K562 (cell line): ENCODE measurements around the gene BCL11A. TPM values are rescaled to one million over a fixed set of nuclear protein-coding genes. Genes with fewer than 3 reads are reported as not detected.

Experiments
- CCAR2 ChIP-seq: fragments of 200-400 bp; formaldehyde crosslinking; IDR thresholded peaks from 2 replicates; pipeline ENCODE4 v1.6.1; 2017; ENCODE audit warnings: mild to moderate bottlenecking, low read depth, low read length
- CREB3L1 ChIP-seq: fragments of 450-650 bp; IDR thresholded peaks from 2 replicates; pipeline ENCODE4 v1.6.1; 2014; ENCODE audit warnings: low read depth, mild to moderate bottlenecking, moderate library complexity, borderline replicate concordance
- FOXK2 ChIP-seq, 2 experiments: fragments of 450-650 bp; IDR thresholded peaks in 1 of 2; conservative IDR thresholded peaks in 1 of 2; 2 replicates each; pipeline ENCODE4 v1.6.1; 2016; ENCODE audit warnings: low read depth in 2 of 2, mild to moderate bottlenecking in 1 of 2
- GABPB1 ChIP-seq: sonication (generic); formaldehyde crosslinking; IDR thresholded peaks from 2 replicates; pipeline ENCODE4 v1.8.0; 2022; ENCODE audit warnings: mild to moderate bottlenecking, missing genetic modification reagents
- HNRNPH1 ChIP-seq: fragments of 200-400 bp; formaldehyde crosslinking; optimal IDR thresholded peaks from 2 replicates; pipeline ENCODE3; 2017; ENCODE audit warnings: low read depth, mild to moderate bottlenecking, low read length, moderate library complexity
- JUNB ChIP-seq: fragments of 450-650 bp; formaldehyde crosslinking; conservative IDR thresholded peaks from 2 replicates; pipeline ENCODE4 v1.4.0; 2020; ENCODE audit warnings: mild to moderate bottlenecking
- MYC ChIP-seq, 2 experiments: fragments of 250-450 bp in 1 of 2; sonication (Bioruptor Pico) in 1 of 2; IDR thresholded peaks; 2 replicates each; pipeline versions ENCODE4 v1.5.1 to v1.6.1; 2012 to 2021; ENCODE audit warnings: low read depth in 2 of 2, borderline replicate concordance in 1 of 2, improper control_type of control experiment in 1 of 2, low read length in 1 of 2, mild to moderate bottlenecking in 1 of 2, moderate library complexity in 1 of 2
- PHB2 ChIP-seq: fragments of 450-650 bp; IDR thresholded peaks from 2 replicates; pipeline ENCODE4 v1.6.1; 2017; ENCODE audit warnings: low read depth
- ZNF263 ChIP-seq: sonication (generic); formaldehyde crosslinking; IDR thresholded peaks from 2 replicates; pipeline ENCODE4 v1.8.0; 2022; ENCODE audit warnings: mild to moderate bottlenecking, missing genetic modification reagents, borderline replicate concordance
- polyA plus RNA-seq, 8 experiments: library from polyadenylated mRNA; depleted of rRNA in 4 of 8; stranded (reverse) in 5 of 8; unstranded in 3 of 8; fragments of >200 nt; fragmentation: Nextera tagmentation in 2 of 8; fragmentation: Illumina TruSeq in 1 of 8; extraction: Ambion mirVana in 2 of 8; extraction: Trizol in 1 of 8; gene quantifications; 2 replicates each; pipeline versions ENCODE4 v1.2.1 to v1.2.3, GENCODE V29; 2011 to 2014; ENCODE audit warnings: inconsistent platforms in 1 of 8, missing spikeins in 1 of 8
- total RNA-seq, 7 experiments: library from RNA; depleted of rRNA in 6 of 7; stranded (reverse); fragments of >200 nt in 6 of 7; fragmentation: Illumina TruSeq in 2 of 7; extraction: Trizol in 2 of 7; gene quantifications; 2 replicates each; pipeline versions ENCODE4 v1.2.1 to v1.2.3, GENCODE V29; 2011 to 2021; ENCODE audit warnings: low replicate concordance in 1 of 7
- TF ChIP-seq, protein P1 (sequence below): fragments of 450-650 bp; IDR thresholded peaks from 2 replicates; pipeline ENCODE4 v1.6.1; 2018; ENCODE audit not compliant: partially characterized antibody

BCL11A gene
- total and polyA plus RNA-seq, 9 of the 15 experiments (the other 6 are each of a cell fraction or from before 2014, with no cell fraction given): 0.13 TPM; not detected in 8

- TF ChIP-seq FOXK2 (conservative IDR thresholded peaks at IDR 0.05 in 1 of 2, IDR thresholded peaks at IDR 0.05 in 1 of 2; ENCODE audit: low read depth in 2 of 2) (no peak), ZNF263 (CRISPR knock-in tag) (no peak), CCAR2 (no peak), HNRNPH1 (no peak), CREB3L1 (no peak), GABPB1 (CRISPR knock-in tag) (no peak), JUNB (CRISPR knock-in tag) (no peak), MYC (IDR thresholded peaks at IDR 0.05; ENCODE audit: low read depth, low read length) (no peak), MYC (CRISPR knock-in tag; IDR thresholded peaks at IDR 0.05; ENCODE audit: borderline replicate concordance, low read depth) (no peak), PHB2 (no peak)
- TF ChIP-seq, protein P1, sequence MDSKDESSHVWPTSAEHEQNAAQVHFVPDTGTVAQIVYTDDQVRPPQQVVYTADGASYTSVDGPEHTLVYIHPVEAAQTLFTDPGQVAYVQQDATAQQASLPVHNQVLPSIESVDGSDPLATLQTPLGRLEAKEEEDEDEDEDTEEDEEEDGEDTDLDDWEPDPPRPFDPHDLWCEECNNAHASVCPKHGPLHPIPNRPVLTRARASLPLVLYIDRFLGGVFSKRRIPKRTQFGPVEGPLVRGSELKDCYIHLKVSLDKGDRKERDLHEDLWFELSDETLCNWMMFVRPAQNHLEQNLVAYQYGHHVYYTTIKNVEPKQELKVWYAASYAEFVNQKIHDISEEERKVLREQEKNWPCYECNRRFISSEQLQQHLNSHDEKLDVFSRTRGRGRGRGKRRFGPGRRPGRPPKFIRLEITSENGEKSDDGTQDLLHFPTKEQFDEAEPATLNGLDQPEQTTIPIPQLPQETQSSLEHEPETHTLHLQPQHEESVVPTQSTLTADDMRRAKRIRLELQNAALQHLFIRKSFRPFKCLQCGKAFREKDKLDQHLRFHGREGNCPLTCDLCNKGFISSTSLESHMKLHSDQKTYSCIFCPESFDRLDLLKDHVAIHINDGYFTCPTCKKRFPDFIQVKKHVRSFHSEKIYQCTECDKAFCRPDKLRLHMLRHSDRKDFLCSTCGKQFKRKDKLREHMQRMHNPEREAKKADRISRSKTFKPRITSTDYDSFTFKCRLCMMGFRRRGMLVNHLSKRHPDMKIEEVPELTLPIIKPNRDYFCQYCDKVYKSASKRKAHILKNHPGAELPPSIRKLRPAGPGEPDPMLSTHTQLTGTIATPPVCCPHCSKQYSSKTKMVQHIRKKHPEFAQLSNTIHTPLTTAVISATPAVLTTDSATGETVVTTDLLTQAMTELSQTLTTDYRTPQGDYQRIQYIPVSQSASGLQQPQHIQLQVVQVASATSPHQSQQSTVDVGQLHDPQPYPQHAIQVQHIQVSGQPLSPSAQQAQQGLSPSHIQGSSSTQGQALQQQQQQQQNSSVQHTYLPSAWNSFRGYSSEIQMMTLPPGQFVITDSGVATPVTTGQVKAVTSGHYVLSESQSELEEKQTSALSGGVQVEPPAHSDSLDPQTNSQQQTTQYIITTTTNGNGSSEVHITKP: no peak
- TF ChIP-seq, all 486 proteins: peak for 0
These were observed 106.8 kb downstream of the BCL11A start (continued) for GRCh38 chr2:60446413-60447267.
